OCI-LY7 (cell line): ENCODE data around the gene MYL5. TPM values are rescaled to one million over a fixed set of nuclear protein-coding genes. Genes with fewer than 3 reads are reported as not detected.

Source experiments
- BruUV-seq: library from RNA; stranded (reverse); fragments of 400-500 nt; replicated peaks from 2 replicates; lab custom pipeline; 2021; lab: Mats Ljungman, UMichigan
- CTCF ChIA-PET: fragments of 300-600 bp; sonication (Branson Sonifier 250); formaldehyde crosslinking; loops from one replicate; lab custom pipeline; 2022; ENCODE audit warnings: antibody characterized with exemption; ENCODE audit not compliant: unreplicated experiment; lab: Charles Lee
- POLR2A ChIA-PET: fragments of 300-600 bp; sonication (Branson Sonifier 250); formaldehyde crosslinking; loops from one replicate; lab custom pipeline; 2022; ENCODE audit warnings: antibody characterized with exemption; lab: Charles Lee
- DNase-seq: peaks from one replicate; pipeline ENCODE4 v3.0.0-alpha.2; 2015; ENCODE audit warnings: low spot score
- H2AFZ ChIP-seq: fragments of 200-600 bp; sonication (generic), shearing (Covaris generic); 2 replicates; pipeline ENCODE4 v1.6.1; 2014; ENCODE audit warnings: mild to moderate bottlenecking, antibody characterized with exemption, low read length, moderate library complexity
- H3K27ac ChIP-seq: fragments of 200-600 bp; sonication (generic); 2 replicates; pipeline ENCODE4 v1.5.1; 2014; ENCODE audit warnings: mixed run types, low read depth, mild to moderate bottlenecking, moderate library complexity, low read length, inconsistent platforms; ENCODE audit not compliant: poor library complexity, severe bottlenecking
- H3K36me3 ChIP-seq: fragments of 200-600 bp; sonication (generic); 2 replicates; pipeline ENCODE4 v1.6.1; 2014; ENCODE audit warnings: mild to moderate bottlenecking, antibody characterized with exemption, low read length, moderate library complexity, mixed read lengths; ENCODE audit not compliant: insufficient read depth
- H3K4me1 ChIP-seq: fragments of 200-600 bp; sonication (generic); 2 replicates; pipeline ENCODE4 v1.5.1; 2014; ENCODE audit warnings: mild to moderate bottlenecking, low read length; ENCODE audit not compliant: insufficient read depth, poor library complexity, severe bottlenecking
- H3K4me2 ChIP-seq: fragments of 200-600 bp; sonication (generic); 2 replicates; pipeline ENCODE4 v1.6.1; 2014; ENCODE audit warnings: mild to moderate bottlenecking, low read length
- H3K4me3 ChIP-seq: fragments of 200-600 bp; sonication (generic); 2 replicates; pipeline ENCODE4 v1.5.1; 2014; ENCODE audit warnings: mild to moderate bottlenecking, low read depth, low read length; ENCODE audit not compliant: poor library complexity, severe bottlenecking
- H3K79me2 ChIP-seq: fragments of 200-600 bp; sonication (generic); 2 replicates; pipeline ENCODE4 v1.6.1; 2016; ENCODE audit warnings: low read depth, mild to moderate bottlenecking, low read length, moderate library complexity, mixed read lengths; ENCODE audit not compliant: insufficient read depth
- H3K9me2 ChIP-seq: fragments of 200-600 bp; sonication (generic); 2 replicates; pipeline ENCODE4 v1.6.1; 2016; ENCODE audit warnings: mild to moderate bottlenecking, low read length, mixed read lengths; ENCODE audit not compliant: insufficient read depth
- H3K9me3 ChIP-seq: fragments of 200-600 bp; sonication (generic); 2 replicates; pipeline ENCODE4 v1.6.1; 2014; ENCODE audit warnings: mild to moderate bottlenecking, mixed run types, low read length, mixed read lengths
- H4K20me1 ChIP-seq: fragments of 200-600 bp; sonication (generic); 2 replicates; pipeline ENCODE4 v1.6.1; 2014; ENCODE audit warnings: mild to moderate bottlenecking, antibody characterized with exemption, low read length, moderate library complexity, mixed read lengths; ENCODE audit not compliant: insufficient read depth
- EZH2phosphoT487 ChIP-seq: fragments of 200-600 bp; sonication (generic); IDR thresholded peaks from 2 replicates; pipeline ENCODE4 v1.6.1; 2018; ENCODE audit warnings: low read depth, borderline replicate concordance, mild to moderate bottlenecking, mixed run types, antibody characterized with exemption, low read length, moderate library complexity, mixed read lengths
- intact Hi-C: fragments of 100-400 bp; cut with micrococcal nuclease; formaldehyde crosslinking; loops from one replicate; pipeline ENCODE4 v1.10.0; 2022; ENCODE audit not compliant: unreplicated experiment
- total RNA-seq, 2 experiments: library from RNA; depleted of rRNA in 1 of 2; stranded (reverse); fragments of >200 nt in 1 of 2; shearing (Covaris generic) in 1 of 2; gene quantifications; 2 replicates each; pipeline ENCODE4 v1.2.3, GENCODE V29; 2014 to 2022
- TF ChIP-seq, protein P1 (sequence below): fragments of 200-600 bp; sonication (generic); conservative IDR thresholded peaks from 2 replicates; pipeline ENCODE4 v1.5.1; 2014; ENCODE audit warnings: mild to moderate bottlenecking, antibody characterized with exemption, low read length, moderate library complexity, mixed read lengths

Gene MYL5
- total RNA-seq, 2 experiments from 2014 or later = 24.4 to 62.2 TPM

DNA sequence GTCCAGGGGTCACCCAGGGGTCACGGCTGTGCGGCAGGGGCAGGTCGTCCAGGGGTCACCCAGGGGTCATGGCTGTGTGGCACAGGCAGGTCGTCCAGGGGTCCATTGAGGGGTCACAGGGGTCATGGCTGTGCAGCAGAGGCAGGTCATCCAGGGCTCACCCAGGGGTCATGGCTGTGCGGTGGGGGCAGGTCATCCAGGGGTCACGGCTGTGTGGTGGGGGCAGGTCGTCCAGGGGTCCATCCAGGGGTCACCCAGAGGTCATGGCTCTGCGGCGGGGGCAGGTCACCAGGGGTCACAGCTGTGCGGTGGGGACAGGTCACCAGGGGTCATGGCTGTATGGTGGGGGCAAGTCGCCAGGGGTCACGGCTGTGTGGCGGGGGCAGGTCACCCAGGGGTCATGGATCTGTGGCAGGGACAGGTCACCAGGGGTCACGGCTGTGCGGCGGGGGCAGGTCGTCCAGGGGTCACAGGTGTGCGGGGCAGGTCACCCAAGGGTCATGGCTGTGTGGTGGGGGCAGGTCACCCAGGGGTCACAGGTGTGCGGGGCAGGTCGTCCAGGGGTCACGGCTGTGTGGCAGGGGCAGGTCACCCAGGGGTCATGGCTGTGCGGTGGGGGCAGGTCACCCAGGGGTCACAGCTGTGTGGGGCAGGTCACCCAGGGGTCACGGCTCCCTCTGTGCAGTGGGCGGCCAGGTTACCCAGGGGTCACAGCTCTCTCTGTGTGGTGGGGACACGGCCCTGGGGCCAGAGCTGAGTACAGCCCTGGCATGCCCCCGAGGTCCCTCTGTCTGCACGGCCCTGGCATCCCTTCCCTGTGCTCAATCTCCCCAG lies 16.3 kb upstream of the MYL5 start:
- no peak for DNase-seq

DNA sequence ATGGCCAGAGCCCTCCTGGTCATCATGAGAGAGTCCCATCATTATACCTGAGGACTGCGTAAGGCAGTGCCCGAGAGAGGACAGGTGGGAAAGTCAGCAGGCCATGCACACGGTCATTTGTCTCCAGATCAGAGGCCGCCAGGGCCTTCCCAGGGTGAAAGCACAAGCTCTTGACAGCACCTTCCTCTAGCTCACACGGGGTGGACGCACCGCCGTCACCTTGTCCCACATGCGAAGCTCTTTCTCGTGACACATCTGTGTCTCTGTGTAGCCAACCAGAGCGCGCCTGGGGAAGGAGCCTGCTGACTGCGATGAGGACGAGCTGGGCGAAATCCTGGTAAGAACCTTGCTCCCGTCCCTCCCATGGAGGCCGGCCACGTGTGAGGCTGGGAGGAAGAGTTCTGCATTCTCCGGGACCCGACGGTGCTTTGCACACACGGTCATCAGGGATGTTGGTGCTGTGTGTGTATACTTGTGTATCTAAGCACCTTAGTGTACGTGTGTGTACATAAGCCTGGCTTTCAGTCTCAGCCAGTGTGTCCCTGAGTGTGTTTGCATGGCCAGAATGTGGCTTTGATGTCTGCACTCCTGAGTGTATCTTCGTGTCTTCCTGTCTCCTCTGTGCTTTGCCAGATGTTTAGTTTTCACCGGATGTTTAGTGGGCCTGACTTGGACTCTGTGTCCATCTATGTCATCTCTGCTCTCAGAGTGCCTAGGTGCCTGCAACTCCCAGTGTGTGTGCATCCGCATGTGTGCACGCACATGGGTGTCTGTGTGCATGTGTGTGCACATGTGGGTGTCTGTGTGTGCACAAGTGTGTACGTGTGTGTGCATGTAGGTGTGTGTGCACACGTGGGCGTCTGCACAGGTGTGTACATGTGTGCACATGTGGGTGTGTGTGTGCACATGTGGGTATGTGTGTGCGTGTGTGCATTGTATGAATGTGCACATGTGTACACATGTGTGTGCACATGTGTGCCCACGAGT lies 15.4 kb upstream of the MYL5 start:
- CTCF ChIA-PET = no interaction called here
- BruUV-seq = no TSS peak

More for the DNA sequence above, 16.3 kb upstream of the MYL5 start:
- H3K36me3 ChIP-seq = no peaks in the 10 kb centered on the region
- ChIA-PET CTCF (no interaction called here), POLR2A (no interaction called here)
- no peaks in the 10 kb centered on the region for H3K79me2 ChIP-seq
- H3K9me2 ChIP-seq = no peaks in the 10 kb centered on the region
- H3K4me3 ChIP-seq = no peak overlapping the region
- intact Hi-C loops = no loop called here
- no peak overlapping the region for H2AFZ ChIP-seq
- H3K4me2 ChIP-seq = no peak overlapping the region
- H3K9me3 ChIP-seq = no peaks in the 10 kb centered on the region
- no peak overlapping the region for H3K27ac ChIP-seq
- no peaks in the 10 kb centered on the region for H3K4me1 ChIP-seq
- no peaks in the 10 kb centered on the region for H4K20me1 ChIP-seq
- BruUV-seq = no TSS peak
- TF ChIP-seq EZH2phosphoT487 = no peak
- TF ChIP-seq, protein P1, sequence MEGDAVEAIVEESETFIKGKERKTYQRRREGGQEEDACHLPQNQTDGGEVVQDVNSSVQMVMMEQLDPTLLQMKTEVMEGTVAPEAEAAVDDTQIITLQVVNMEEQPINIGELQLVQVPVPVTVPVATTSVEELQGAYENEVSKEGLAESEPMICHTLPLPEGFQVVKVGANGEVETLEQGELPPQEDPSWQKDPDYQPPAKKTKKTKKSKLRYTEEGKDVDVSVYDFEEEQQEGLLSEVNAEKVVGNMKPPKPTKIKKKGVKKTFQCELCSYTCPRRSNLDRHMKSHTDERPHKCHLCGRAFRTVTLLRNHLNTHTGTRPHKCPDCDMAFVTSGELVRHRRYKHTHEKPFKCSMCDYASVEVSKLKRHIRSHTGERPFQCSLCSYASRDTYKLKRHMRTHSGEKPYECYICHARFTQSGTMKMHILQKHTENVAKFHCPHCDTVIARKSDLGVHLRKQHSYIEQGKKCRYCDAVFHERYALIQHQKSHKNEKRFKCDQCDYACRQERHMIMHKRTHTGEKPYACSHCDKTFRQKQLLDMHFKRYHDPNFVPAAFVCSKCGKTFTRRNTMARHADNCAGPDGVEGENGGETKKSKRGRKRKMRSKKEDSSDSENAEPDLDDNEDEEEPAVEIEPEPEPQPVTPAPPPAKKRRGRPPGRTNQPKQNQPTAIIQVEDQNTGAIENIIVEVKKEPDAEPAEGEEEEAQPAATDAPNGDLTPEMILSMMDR = no peak

More for the DNA sequence above, 15.4 kb upstream of the MYL5 start:
- Histone ChIP-seq H3K79me2 (no peaks in the 10 kb centered on the region), H3K4me2 (no peak overlapping the region), H3K27ac (no peak overlapping the region), H2AFZ (no peak overlapping the region), H3K4me3 (no peak overlapping the region), H3K36me3 (no peaks in the 10 kb centered on the region), H4K20me1 (no peaks in the 10 kb centered on the region), H3K9me2 (no peaks in the 10 kb centered on the region), H3K9me3 (no peaks in the 10 kb centered on the region), H3K4me1 (no peaks in the 10 kb centered on the region)
- POLR2A ChIA-PET = no interaction called here
- DNase-seq = no peak
- intact Hi-C loops = no loop called here
- TF ChIP-seq EZH2phosphoT487 = no peak
- TF ChIP-seq, protein P1 = no peak
